ENCODE measurements around the gene CDK4.

DNA sequence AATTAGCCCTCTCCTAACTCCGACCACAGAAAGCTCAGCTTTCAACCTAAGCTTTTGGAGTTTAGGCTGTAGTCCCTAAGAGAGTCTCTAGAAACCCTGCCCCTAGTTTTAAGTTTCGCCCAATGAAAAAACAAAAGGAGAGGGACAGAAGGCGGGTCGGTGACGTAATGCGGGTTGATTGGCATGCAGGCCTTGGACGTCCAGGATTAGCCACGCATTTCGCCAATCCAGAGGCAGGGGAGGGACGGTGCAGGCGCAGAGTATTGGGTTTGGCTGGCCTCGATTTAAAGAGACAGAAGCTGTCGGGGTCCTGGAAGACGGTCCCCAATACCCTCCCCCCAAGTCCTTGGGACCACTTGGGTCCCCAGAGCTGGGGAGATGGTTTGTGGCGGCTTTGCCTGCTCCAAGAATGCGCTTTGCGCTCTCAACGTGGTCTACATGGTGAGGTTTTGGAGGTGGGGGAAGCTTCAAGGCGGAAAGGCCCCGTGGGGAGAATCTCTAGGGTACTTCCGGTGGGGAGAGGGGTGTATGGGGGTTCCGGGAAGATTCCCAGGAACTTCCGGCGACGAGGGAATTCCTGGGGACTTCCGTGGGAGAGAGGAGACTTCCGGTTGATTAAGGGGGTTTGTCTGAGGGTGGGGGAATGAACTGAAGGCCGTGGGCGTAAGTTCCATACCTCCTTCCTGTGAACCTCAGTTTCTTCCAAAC lies 7.2 kb downstream of the CDK4 start, which contains the start of gene TSPAN31:
- TF ChIP-seq CTCF (IDR thresholded peaks at IDR 0.05) (peak in 2 of 6 experiments; percentile 19 to 34), POLR2A (IDR thresholded peaks at IDR 0.05) (peak; percentile 39 to 58)

Measured in Peyer's patch (tissue), 4 donors.